HEK293 (cell line): ENCODE data around the gene ACIN1.

Experiments
- CTCF ChIA-PET: fragments of 350-600 bp; formaldehyde crosslinking; extraction: SDS; loops from one replicate; lab custom pipeline; 2021; ENCODE audit warnings: antibody characterized with exemption; lab: Yijun Ruan, JAX
- POLR2A ChIA-PET: fragments of 300-600 bp; formaldehyde crosslinking; extraction: SDS; loops from one replicate; lab custom pipeline; 2020; ENCODE audit warnings: antibody characterized with exemption, inconsistent platforms; lab: Yijun Ruan, JAX
- H3K27ac ChIP-seq: fragments of 200-500 bp; sonication (Bioruptor generic); 2 replicates; pipeline ENCODE4 v1.5.1; 2014; ENCODE audit warnings: low read depth, low read length, control low read depth, inconsistent platforms; ENCODE audit errors: extremely low read depth
- H3K36me3 ChIP-seq, 2 experiments: fragments of 200-500 bp in 1 of 2; sonication (Bioruptor generic) in 1 of 2; 1 replicate in 1 of 2; 2 replicates in 1 of 2; pipeline ENCODE4 v1.5.1; 2014 to 2017; ENCODE audit warnings: inconsistent platforms in 2 of 2, low read length in 2 of 2; ENCODE audit not compliant: control insufficient read depth in 2 of 2, insufficient read depth in 1 of 2
- H3K4me1 ChIP-seq: fragments of 200-500 bp; sonication (Bioruptor generic); 2 replicates; pipeline ENCODE4 v1.5.1; 2014; ENCODE audit warnings: mild to moderate bottlenecking, low read length, inconsistent platforms; ENCODE audit not compliant: control insufficient read depth, insufficient read depth
- H3K4me3 ChIP-seq: 2 replicates; pipeline ENCODE4 v1.5.1; 2011; ENCODE audit warnings: low read depth, mild to moderate bottlenecking, control low read depth, low read length, moderate library complexity
- H3K9me3 ChIP-seq: fragments of 200-500 bp; sonication (Bioruptor generic); 2 replicates; pipeline ENCODE4 v1.5.1; 2014; ENCODE audit warnings: low read depth, low read length, inconsistent platforms; ENCODE audit not compliant: control insufficient read depth, insufficient read depth
- FEZF1 ChIP-seq: fragments of 450-650 bp; formaldehyde crosslinking; IDR thresholded peaks from 2 replicates; pipeline ENCODE4 v1.5.1; 2016; ENCODE audit warnings: missing biosample characterization, missing genetic modification characterization
- HOXD13 ChIP-seq: sonication (generic); formaldehyde crosslinking; IDR thresholded peaks from 2 replicates; pipeline ENCODE4 v1.8.0; 2022; ENCODE audit warnings: missing genetic modification reagents, borderline replicate concordance
- SCRT2 ChIP-seq: fragments of 450-650 bp; formaldehyde crosslinking; IDR thresholded peaks from 2 replicates; pipeline ENCODE4 v1.5.1; 2016; ENCODE audit warnings: missing biosample characterization, missing genetic modification characterization
- SP3 ChIP-seq: fragments of 450-650 bp; formaldehyde crosslinking; IDR thresholded peaks from 2 replicates; pipeline ENCODE4 v1.5.1; 2016; ENCODE audit warnings: missing biosample characterization, missing genetic modification characterization
- YY2 ChIP-seq: fragments of 450-650 bp; formaldehyde crosslinking; IDR thresholded peaks from 2 replicates; pipeline ENCODE4 v1.5.1; 2016; ENCODE audit warnings: missing biosample characterization, missing genetic modification characterization
- ZBTB48 ChIP-seq: fragments of 450-650 bp; formaldehyde crosslinking; IDR thresholded peaks from 2 replicates; pipeline ENCODE4 v1.5.1; 2016; ENCODE audit warnings: missing biosample characterization, missing genetic modification characterization
- ZNF266 ChIP-seq: fragments of 450-650 bp; formaldehyde crosslinking; IDR thresholded peaks from 2 replicates; pipeline ENCODE4 v1.5.1; 2016; ENCODE audit warnings: missing biosample characterization, missing genetic modification characterization, low read depth
- ZNF394 ChIP-seq: fragments of 450-650 bp; formaldehyde crosslinking; IDR thresholded peaks from 2 replicates; pipeline ENCODE4 v1.5.1; 2016; ENCODE audit warnings: missing biosample characterization, missing genetic modification characterization, mild to moderate bottlenecking, moderate library complexity, borderline replicate concordance
- ZNF426 ChIP-seq: fragments of 450-650 bp; formaldehyde crosslinking; IDR thresholded peaks from 2 replicates; pipeline ENCODE4 v1.5.1; 2017; ENCODE audit warnings: missing biosample characterization, missing genetic modification characterization, mild to moderate bottlenecking, inconsistent platforms, moderate library complexity
- ZNF561 ChIP-seq: fragments of 450-650 bp; IDR thresholded peaks from 2 replicates; pipeline ENCODE4 v1.5.1; 2018; ENCODE audit warnings: missing biosample characterization, missing genetic modification characterization, borderline replicate concordance
- ZNF596 ChIP-seq: fragments of 450-650 bp; IDR thresholded peaks from 2 replicates; pipeline ENCODE4 v1.5.0; 2018; ENCODE audit warnings: missing biosample characterization, mild to moderate bottlenecking, missing genetic modification characterization, moderate library complexity
- ZNF776 ChIP-seq: fragments of 450-650 bp; formaldehyde crosslinking; IDR thresholded peaks from 2 replicates; pipeline ENCODE4 v1.5.0; 2017; ENCODE audit warnings: missing biosample characterization, missing genetic modification characterization, borderline replicate concordance
- TF ChIP-seq, protein P1 (sequence below): fragments of 450-650 bp; formaldehyde crosslinking; IDR thresholded peaks from 2 replicates; pipeline ENCODE4; 2016; ENCODE audit warnings: missing biosample characterization, missing genetic modification characterization
- TF ChIP-seq, protein P2 (sequence below): fragments of 450-650 bp; formaldehyde crosslinking; IDR thresholded peaks from 2 replicates; pipeline ENCODE4 v1.5.1; 2016; ENCODE audit warnings: missing biosample characterization, missing genetic modification characterization
- TF ChIP-seq, protein P3 (sequence below): IDR thresholded peaks from 2 replicates; pipeline ENCODE4 v1.6.1; 2011; ENCODE audit warnings: mild to moderate bottlenecking, low read depth, low read length, borderline replicate concordance
- TF ChIP-seq, protein P4 (sequence below): fragments of 450-650 bp; IDR thresholded peaks from 2 replicates; pipeline ENCODE4 v1.5.1; 2018; ENCODE audit warnings: missing biosample characterization, missing genetic modification characterization
- TF ChIP-seq, protein P5 (sequence below): fragments of 450-650 bp; formaldehyde crosslinking; IDR thresholded peaks from 2 replicates; pipeline ENCODE4 v1.5.1; 2016; ENCODE audit warnings: missing biosample characterization, missing genetic modification characterization, borderline replicate concordance
- TF ChIP-seq, protein P6 (sequence below): fragments of 450-650 bp; formaldehyde crosslinking; IDR thresholded peaks from 2 replicates; pipeline ENCODE4 v1.5.1; 2016; ENCODE audit warnings: missing biosample characterization, missing genetic modification characterization

ACIN1 gene

DNA sequence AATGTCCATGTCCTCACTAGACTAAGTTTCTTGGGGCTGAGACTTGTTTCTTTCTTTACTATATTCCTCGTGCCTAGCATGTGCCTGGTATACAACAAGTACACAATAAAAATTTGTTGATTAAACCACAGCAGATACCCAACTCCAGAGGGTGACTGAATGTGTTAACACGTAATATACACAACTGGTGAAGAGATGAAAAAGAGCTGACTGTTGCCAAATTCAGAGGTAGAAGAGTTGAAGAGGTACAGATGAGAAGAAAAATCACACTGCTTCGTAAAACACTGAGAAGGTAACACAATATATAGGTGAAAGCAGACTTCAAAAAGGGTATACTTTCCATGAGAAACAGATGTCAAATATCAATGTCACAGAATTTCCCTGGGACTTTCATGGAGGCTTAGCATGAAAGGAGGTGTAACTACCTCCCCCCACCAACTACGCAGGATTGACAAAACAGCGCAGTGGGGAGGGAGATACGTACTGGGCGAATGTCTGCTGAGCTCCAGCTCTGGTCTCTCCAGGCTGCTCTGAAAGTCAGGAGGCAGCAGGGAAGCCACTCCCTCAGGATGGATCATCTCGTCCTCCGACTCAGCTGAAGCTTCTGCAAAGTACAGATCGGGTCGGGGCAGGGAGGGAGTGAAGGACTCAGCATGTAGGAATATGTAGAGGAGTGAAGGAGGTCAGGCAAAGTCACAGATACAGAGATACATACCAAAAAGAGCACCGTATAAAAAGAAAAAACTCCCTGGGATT, 5.3 kb downstream of the ACIN1 start:
- H3K4me3 ChIP-seq = no peak overlapping the region
- TF ChIP-seq HOXD13 (CRISPR knock-in tag) (no peak), SP3 (tag by site-specific recombination) (0 out of 2 replicates have a peak, but pooled peaks have one; percentile 3)
- H3K4me1 ChIP-seq = peaks cover 7% of the 10 kb centered on the region; the same call in 1 of the 2 replicates
- H3K9me3 ChIP-seq = no peaks in the 10 kb centered on the region
- no peak overlapping the region for H3K27ac ChIP-seq
- ChIA-PET CTCF (interaction anchor here (0.7 to 5.9 kb wide), 4 partner anchors 13 to 103 kb away, joined by 3 to 49 read pairs (median 14); no protein-coding TSS in a partner anchor), POLR2A (no interaction called here)
- peaks cover 67 to 84% of the 10 kb centered on the region in 2 experiments for H3K36me3 ChIP-seq

DNA sequence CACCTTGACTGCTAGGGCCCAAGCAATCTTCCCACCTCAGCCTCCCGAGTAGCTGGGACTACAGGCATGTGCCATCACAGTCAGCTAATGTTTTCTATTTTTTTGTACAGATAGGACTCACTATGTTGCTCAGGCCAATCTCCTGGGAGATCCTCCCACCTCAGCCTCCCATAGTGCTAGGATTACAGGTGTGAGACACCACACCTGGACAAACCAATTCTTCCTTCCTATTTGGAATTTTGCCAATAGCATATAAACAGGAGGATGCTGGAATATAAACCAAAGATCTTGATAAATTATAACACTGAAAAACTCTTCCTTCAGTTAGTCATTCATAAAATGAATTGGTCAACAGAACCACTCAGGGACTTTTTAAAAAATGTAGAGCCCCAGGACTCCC, 8.4 kb downstream of the ACIN1 start:
- Histone ChIP-seq H3K4me1 (no peaks in the 10 kb centered on the region), H3K36me3 (peaks cover 85% of the 10 kb centered on the region in 2 experiments), H3K9me3 (no peaks in the 10 kb centered on the region), H3K4me3 (no peak overlapping the region), H3K27ac (no peak overlapping the region)
- ChIA-PET POLR2A (interaction anchor here (3.1 kb wide), 1 partner anchor 15 kb away, joined by 7 read pairs; no protein-coding TSS in a partner anchor), CTCF (interaction anchor here (0.8 to 2.0 kb wide), 3 partner anchors 10 to 18 kb away, joined by 3 to 14 read pairs (median 12); no protein-coding TSS in a partner anchor)
- TF ChIP-seq, protein P1, sequence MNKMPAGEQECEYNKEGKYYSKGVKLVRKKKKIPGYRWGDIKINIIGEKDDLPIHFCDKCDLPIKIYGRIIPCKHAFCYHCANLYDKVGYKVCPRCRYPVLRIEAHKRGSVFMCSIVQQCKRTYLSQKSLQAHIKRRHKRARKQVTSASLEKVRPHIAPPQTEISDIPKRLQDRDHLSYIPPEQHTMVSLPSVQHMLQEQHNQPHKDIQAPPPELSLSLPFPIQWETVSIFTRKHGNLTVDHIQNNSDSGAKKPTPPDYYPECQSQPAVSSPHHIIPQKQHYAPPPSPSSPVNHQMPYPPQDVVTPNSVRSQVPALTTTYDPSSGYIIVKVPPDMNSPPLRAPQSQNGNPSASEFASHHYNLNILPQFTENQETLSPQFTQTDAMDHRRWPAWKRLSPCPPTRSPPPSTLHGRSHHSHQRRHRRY = no peak
- TF ChIP-seq FEZF1 (tag by site-specific recombination) (no peak), ZNF426 (tag by site-specific recombination) (no peak), ZNF561 (tag by site-specific recombination) (no peak), ZNF596 (tag by site-specific recombination) (no peak), ZNF266 (no peak), YY2 (tag by site-specific recombination) (no peak), ZNF394 (tag by site-specific recombination) (no peak), ZBTB48 (tag by site-specific recombination) (no peak), ZNF776 (no peak), SCRT2 (tag by site-specific recombination) (no peak)
- TF ChIP-seq, protein P2, sequence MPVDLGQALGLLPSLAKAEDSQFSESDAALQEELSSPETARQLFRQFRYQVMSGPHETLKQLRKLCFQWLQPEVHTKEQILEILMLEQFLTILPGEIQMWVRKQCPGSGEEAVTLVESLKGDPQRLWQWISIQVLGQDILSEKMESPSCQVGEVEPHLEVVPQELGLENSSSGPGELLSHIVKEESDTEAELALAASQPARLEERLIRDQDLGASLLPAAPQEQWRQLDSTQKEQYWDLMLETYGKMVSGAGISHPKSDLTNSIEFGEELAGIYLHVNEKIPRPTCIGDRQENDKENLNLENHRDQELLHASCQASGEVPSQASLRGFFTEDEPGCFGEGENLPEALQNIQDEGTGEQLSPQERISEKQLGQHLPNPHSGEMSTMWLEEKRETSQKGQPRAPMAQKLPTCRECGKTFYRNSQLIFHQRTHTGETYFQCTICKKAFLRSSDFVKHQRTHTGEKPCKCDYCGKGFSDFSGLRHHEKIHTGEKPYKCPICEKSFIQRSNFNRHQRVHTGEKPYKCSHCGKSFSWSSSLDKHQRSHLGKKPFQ = no peak
- TF ChIP-seq, protein P3, sequence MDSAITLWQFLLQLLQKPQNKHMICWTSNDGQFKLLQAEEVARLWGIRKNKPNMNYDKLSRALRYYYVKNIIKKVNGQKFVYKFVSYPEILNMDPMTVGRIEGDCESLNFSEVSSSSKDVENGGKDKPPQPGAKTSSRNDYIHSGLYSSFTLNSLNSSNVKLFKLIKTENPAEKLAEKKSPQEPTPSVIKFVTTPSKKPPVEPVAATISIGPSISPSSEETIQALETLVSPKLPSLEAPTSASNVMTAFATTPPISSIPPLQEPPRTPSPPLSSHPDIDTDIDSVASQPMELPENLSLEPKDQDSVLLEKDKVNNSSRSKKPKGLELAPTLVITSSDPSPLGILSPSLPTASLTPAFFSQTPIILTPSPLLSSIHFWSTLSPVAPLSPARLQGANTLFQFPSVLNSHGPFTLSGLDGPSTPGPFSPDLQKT = no peak
- TF ChIP-seq, protein P4, sequence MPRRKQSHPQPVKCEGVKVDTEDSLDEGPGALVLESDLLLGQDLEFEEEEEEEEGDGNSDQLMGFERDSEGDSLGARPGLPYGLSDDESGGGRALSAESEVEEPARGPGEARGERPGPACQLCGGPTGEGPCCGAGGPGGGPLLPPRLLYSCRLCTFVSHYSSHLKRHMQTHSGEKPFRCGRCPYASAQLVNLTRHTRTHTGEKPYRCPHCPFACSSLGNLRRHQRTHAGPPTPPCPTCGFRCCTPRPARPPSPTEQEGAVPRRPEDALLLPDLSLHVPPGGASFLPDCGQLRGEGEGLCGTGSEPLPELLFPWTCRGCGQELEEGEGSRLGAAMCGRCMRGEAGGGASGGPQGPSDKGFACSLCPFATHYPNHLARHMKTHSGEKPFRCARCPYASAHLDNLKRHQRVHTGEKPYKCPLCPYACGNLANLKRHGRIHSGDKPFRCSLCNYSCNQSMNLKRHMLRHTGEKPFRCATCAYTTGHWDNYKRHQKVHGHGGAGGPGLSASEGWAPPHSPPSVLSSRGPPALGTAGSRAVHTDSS (tag by site-specific recombination) = no peak
- TF ChIP-seq, protein P5, sequence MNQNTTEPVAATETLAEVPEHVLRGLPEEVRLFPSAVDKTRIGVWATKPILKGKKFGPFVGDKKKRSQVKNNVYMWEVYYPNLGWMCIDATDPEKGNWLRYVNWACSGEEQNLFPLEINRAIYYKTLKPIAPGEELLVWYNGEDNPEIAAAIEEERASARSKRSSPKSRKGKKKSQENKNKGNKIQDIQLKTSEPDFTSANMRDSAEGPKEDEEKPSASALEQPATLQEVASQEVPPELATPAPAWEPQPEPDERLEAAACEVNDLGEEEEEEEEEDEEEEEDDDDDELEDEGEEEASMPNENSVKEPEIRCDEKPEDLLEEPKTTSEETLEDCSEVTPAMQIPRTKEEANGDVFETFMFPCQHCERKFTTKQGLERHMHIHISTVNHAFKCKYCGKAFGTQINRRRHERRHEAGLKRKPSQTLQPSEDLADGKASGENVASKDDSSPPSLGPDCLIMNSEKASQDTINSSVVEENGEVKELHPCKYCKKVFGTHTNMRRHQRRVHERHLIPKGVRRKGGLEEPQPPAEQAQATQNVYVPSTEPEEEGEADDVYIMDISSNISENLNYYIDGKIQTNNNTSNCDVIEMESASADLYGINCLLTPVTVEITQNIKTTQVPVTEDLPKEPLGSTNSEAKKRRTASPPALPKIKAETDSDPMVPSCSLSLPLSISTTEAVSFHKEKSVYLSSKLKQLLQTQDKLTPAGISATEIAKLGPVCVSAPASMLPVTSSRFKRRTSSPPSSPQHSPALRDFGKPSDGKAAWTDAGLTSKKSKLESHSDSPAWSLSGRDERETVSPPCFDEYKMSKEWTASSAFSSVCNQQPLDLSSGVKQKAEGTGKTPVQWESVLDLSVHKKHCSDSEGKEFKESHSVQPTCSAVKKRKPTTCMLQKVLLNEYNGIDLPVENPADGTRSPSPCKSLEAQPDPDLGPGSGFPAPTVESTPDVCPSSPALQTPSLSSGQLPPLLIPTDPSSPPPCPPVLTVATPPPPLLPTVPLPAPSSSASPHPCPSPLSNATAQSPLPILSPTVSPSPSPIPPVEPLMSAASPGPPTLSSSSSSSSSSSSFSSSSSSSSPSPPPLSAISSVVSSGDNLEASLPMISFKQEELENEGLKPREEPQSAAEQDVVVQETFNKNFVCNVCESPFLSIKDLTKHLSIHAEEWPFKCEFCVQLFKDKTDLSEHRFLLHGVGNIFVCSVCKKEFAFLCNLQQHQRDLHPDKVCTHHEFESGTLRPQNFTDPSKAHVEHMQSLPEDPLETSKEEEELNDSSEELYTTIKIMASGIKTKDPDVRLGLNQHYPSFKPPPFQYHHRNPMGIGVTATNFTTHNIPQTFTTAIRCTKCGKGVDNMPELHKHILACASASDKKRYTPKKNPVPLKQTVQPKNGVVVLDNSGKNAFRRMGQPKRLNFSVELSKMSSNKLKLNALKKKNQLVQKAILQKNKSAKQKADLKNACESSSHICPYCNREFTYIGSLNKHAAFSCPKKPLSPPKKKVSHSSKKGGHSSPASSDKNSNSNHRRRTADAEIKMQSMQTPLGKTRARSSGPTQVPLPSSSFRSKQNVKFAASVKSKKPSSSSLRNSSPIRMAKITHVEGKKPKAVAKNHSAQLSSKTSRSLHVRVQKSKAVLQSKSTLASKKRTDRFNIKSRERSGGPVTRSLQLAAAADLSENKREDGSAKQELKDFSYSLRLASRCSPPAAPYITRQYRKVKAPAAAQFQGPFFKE = no peak
- TF ChIP-seq, protein P6, sequence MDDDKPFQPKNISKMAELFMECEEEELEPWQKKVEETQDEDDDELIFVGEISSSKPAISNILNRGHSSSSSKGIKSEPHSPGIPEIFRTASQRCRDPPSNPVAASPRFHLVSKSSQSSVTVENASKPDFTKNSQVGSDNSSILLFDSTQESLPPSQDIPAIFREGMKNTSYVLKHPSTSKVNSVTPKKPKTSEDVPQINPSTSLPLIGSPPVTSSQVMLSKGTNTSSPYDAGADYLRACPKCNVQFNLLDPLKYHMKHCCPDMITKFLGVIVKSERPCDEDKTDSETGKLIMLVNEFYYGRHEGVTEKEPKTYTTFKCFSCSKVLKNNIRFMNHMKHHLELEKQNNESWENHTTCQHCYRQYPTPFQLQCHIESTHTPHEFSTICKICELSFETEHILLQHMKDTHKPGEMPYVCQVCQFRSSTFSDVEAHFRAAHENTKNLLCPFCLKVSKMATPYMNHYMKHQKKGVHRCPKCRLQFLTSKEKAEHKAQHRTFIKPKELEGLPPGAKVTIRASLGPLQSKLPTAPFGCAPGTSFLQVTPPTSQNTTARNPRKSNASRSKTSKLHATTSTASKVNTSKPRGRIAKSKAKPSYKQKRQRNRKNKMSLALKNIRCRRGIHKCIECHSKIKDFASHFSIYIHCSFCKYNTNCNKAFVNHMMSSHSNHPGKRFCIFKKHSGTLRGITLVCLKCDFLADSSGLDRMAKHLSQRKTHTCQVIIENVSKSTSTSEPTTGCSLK (tag by site-specific recombination) = no peak
